Measurements from ENCODE around the gene GSK3B.

DNA sequence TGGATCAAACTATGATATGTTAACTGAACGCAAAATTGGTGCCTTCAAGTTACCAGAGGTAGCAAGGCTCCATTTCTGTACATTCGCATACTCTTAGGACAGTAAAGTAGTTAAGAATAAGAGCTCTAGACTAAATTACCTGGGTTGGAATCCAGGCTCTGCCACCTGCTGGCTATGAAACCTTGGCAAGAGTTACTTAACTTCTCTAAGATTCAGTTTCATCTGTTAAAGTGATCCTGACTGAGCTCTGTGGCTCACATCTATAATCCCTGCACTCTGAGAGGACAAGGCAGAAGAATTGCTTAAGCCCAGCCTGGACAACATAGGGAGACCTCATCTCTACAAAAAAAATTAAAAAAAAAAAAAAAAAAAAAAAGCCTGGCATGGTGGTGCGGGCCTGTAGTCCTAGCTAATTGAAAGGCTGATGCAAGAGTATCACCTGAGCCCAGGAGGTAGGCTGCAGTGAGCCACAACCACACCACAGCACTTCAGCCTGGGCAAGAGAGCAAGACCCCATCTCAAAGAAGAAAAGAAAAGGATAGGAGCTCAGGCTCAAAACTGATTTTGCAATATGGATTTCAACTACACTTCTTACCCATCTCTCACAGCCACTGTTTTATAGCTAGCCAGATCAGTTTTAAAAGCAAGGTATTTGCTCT is 21.3 kb downstream of the GSK3B start:
- TF ChIP-seq, protein P1, sequence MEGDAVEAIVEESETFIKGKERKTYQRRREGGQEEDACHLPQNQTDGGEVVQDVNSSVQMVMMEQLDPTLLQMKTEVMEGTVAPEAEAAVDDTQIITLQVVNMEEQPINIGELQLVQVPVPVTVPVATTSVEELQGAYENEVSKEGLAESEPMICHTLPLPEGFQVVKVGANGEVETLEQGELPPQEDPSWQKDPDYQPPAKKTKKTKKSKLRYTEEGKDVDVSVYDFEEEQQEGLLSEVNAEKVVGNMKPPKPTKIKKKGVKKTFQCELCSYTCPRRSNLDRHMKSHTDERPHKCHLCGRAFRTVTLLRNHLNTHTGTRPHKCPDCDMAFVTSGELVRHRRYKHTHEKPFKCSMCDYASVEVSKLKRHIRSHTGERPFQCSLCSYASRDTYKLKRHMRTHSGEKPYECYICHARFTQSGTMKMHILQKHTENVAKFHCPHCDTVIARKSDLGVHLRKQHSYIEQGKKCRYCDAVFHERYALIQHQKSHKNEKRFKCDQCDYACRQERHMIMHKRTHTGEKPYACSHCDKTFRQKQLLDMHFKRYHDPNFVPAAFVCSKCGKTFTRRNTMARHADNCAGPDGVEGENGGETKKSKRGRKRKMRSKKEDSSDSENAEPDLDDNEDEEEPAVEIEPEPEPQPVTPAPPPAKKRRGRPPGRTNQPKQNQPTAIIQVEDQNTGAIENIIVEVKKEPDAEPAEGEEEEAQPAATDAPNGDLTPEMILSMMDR (IDR thresholded peaks at IDR 0.05; ENCODE audit: low read length) = peak; percentile 35
- no peak for TF ChIP-seq EZH2phosphoT487 (IDR thresholded peaks at IDR 0.05; ENCODE audit: low read length)
